Activated CD8-positive, alpha-beta T cell treated with anti-CD3 and anti-CD28 coated beads, Interleukin-2, amount 10 ng/mL, durations not matched to agents 7 days and 5 days (primary cell): Measurements from ENCODE around the gene ADRB2. TPM values are rescaled to one million over a fixed set of nuclear protein-coding genes. Genes with fewer than 3 reads are reported as not detected.

Experiments
- ATAC-seq: fragments of 150-1000 bp; cut with Tn5 transposase; one replicate; pipeline ENCODE4 v1.10.0; 2021; ENCODE audit warnings: moderate library complexity
- CTCF ChIA-PET: fragments of 350-600 bp; sonication (Branson Sonifier 250); formaldehyde crosslinking; loops from one replicate; lab custom pipeline; 2021; ENCODE audit warnings: antibody characterized with exemption; lab: Charles Lee
- POLR2A ChIA-PET: fragments of 350-600 bp; sonication (Branson Sonifier 250); formaldehyde crosslinking; loops from one replicate; lab custom pipeline; 2021; ENCODE audit warnings: antibody characterized with exemption; lab: Charles Lee
- DNase-seq: peaks from one replicate; pipeline ENCODE4 v3.0.0-alpha.2; 2020
- H3K27ac Mint-ChIP-seq: one replicate; pipeline ENCODE4 v1.8.0; 2021; ENCODE audit warnings: mild to moderate bottlenecking, mixed read lengths
- H3K27me3 Mint-ChIP-seq: one replicate; pipeline ENCODE4 v1.8.0; 2021; ENCODE audit warnings: low read depth, mixed read lengths
- H3K36me3 Mint-ChIP-seq: one replicate; pipeline ENCODE4 v1.8.0; 2021; ENCODE audit warnings: low read depth, mixed read lengths
- H3K4me1 Mint-ChIP-seq: one replicate; pipeline ENCODE4 v1.8.0; 2021; ENCODE audit warnings: low read depth, mixed read lengths
- H3K4me3 Mint-ChIP-seq: one replicate; pipeline ENCODE4 v1.8.0; 2021; ENCODE audit warnings: mild to moderate bottlenecking, mixed read lengths
- H3K9me3 Mint-ChIP-seq: one replicate; pipeline ENCODE4 v1.8.0; 2022; ENCODE audit warnings: mixed read lengths; ENCODE audit not compliant: insufficient read depth
- total RNA-seq, 2 experiments: library from RNA; stranded (reverse); gene quantifications; one replicate each; pipeline ENCODE4 v1.2.3, GENCODE V29; 2021

ADRB2 gene
- total RNA-seq, 2 experiments from 2014 or later: 2.2 to 2.3 TPM

GRCh38 chr5:148843510-148844318 lies 17.3 kb downstream of the ADRB2 start:
- peaks cover 22% of the 10 kb centered on the region for H3K27me3 Mint-ChIP-seq
- peaks cover 43% of the 10 kb centered on the region for H3K4me1 Mint-ChIP-seq
- no peak overlapping the region for H3K4me3 Mint-ChIP-seq
- ATAC-seq: no peak
- POLR2A ChIA-PET: no interaction called here
- peaks cover 21% of the 10 kb centered on the region for H3K36me3 Mint-ChIP-seq
- CTCF ChIA-PET: interaction anchor here (1.8 to 3.6 kb wide), 2 partner anchors 113 to 114 kb away, joined by 5 to 13 read pairs; no protein-coding TSS in a partner anchor
- DNase-seq: no peak
- peaks cover 3% of the 10 kb centered on the region for H3K9me3 Mint-ChIP-seq
- H3K27ac Mint-ChIP-seq: no peak overlapping the region

- H3K36me3 Mint-ChIP-seq: peaks cover 29% of the 10 kb centered on the region
- ATAC-seq: peak; percentile 22
- ChIA-PET POLR2A (interaction anchor here (0.9 kb wide), 1 partner anchor 18 kb away, joined by 3 read pairs; the partner anchor contains the start of gene ADRB2), CTCF (interaction anchor here (0.8 to 3.6 kb wide), 4 partner anchors 12 to 113 kb away, joined by 3 to 13 read pairs (median 4); partner anchors contain the start of gene ADRB2)
- peak overlapping the region; percentile 60 for H3K27ac Mint-ChIP-seq
- DNase-seq: no peak
- H3K4me3 Mint-ChIP-seq: no peak overlapping the region
- H3K27me3 Mint-ChIP-seq: peaks cover 17% of the 10 kb centered on the region
- peaks cover 52% of the 10 kb centered on the region for H3K4me1 Mint-ChIP-seq
- H3K9me3 Mint-ChIP-seq: peaks cover 3% of the 10 kb centered on the region
Observed at GRCh38 chr5:148844433-148845280, 18.2 kb downstream of the ADRB2 start.

GRCh38 chr5:148846930-148847329 lies 20.5 kb downstream of the ADRB2 start:
- Mint-ChIP-seq H3K36me3 (peaks cover 39% of the 10 kb centered on the region), H3K27ac (no peak overlapping the region), H3K4me3 (no peak overlapping the region), H3K27me3 (peaks cover 9% of the 10 kb centered on the region), H3K4me1 (peaks cover 69% of the 10 kb centered on the region), H3K9me3 (peaks cover 3% of the 10 kb centered on the region)
- ATAC-seq: no peak
- CTCF ChIA-PET: interaction anchor here (0.9 to 3.6 kb wide), 2 partner anchors 26 to 111 kb away, joined by 4 to 13 read pairs; no protein-coding TSS in a partner anchor
- POLR2A ChIA-PET: no interaction called here
- no peak for DNase-seq

- POLR2A ChIA-PET: no interaction called here
- H3K36me3 Mint-ChIP-seq: peaks cover 39% of the 10 kb centered on the region
- peak overlapping the region; percentile 99 for H3K27ac Mint-ChIP-seq
Observed at GRCh38 chr5:148847456-148847855, 21.0 kb downstream of the ADRB2 start.

GRCh38 chr5:148848393-148849031 lies 22.1 kb downstream of the ADRB2 start:
- CTCF ChIA-PET: interaction anchor here (0.8 to 3.8 kb wide), 7 partner anchors 8 to 109 kb away, joined by 3 to 18 read pairs (median 3); partner anchors contain the start of gene ADRB2
- Mint-ChIP-seq H3K27ac (peak overlapping the region; percentile 99), H3K36me3 (peaks cover 39% of the 10 kb centered on the region), H3K9me3 (peaks cover 3% of the 10 kb centered on the region), H3K4me1 (peaks cover 76% of the 10 kb centered on the region), H3K4me3 (peak overlapping the region; percentile 61), H3K27me3 (peaks cover 3% of the 10 kb centered on the region)
- peak; percentile 48 for DNase-seq
- POLR2A ChIA-PET: no interaction called here
- ATAC-seq: peak; percentile 67

More at GRCh38 chr5:148847456-148847855, 21.0 kb downstream of the ADRB2 start:
- peaks cover 3% of the 10 kb centered on the region for H3K9me3 Mint-ChIP-seq
- no peak for DNase-seq
- CTCF ChIA-PET: interaction anchor here (3.6 to 3.8 kb wide), 2 partner anchors 26 to 110 kb away, joined by 13 to 18 read pairs; no protein-coding TSS in a partner anchor
- H3K4me3 Mint-ChIP-seq: no peak overlapping the region
- H3K4me1 Mint-ChIP-seq: peaks cover 69% of the 10 kb centered on the region
- ATAC-seq: no peak
- H3K27me3 Mint-ChIP-seq: peaks cover 6% of the 10 kb centered on the region

- H3K4me3 Mint-ChIP-seq: peak overlapping the region; percentile 61
- H3K4me1 Mint-ChIP-seq: peaks cover 82% of the 10 kb centered on the region
- ATAC-seq (peak; percentile 90), DNase-seq (peak; percentile 77)
- CTCF ChIA-PET: interaction anchor here (1.1 to 3.8 kb wide), 10 partner anchors 10 to 1108 kb away, joined by 3 to 18 read pairs (median 4); partner anchors contain the start of gene ADRB2
- POLR2A ChIA-PET: no interaction called here
- peak overlapping the region; percentile 99 for H3K27ac Mint-ChIP-seq
- H3K36me3 Mint-ChIP-seq: peaks cover 39% of the 10 kb centered on the region
- peaks cover 2% of the 10 kb centered on the region for H3K27me3 Mint-ChIP-seq
- peaks cover 3% of the 10 kb centered on the region for H3K9me3 Mint-ChIP-seq
Observed at GRCh38 chr5:148849461-148849860, 23.1 kb downstream of the ADRB2 start.

GRCh38 chr5:148850836-148851235 lies 24.4 kb downstream of the ADRB2 start:
- Mint-ChIP-seq H3K4me1 (peaks cover 83% of the 10 kb centered on the region), H3K4me3 (no peak overlapping the region), H3K27ac (peak overlapping the region; percentile 8), H3K36me3 (peaks cover 39% of the 10 kb centered on the region), H3K9me3 (peaks cover 3% of the 10 kb centered on the region), H3K27me3 (peaks cover 2% of the 10 kb centered on the region)
- DNase-seq (no peak), ATAC-seq (no peak)
- POLR2A ChIA-PET: no interaction called here
- CTCF ChIA-PET: interaction anchor here (0.9 to 3.8 kb wide), 7 partner anchors 25 to 120 kb away, joined by 3 to 18 read pairs (median 3); partner anchors contain the start of gene ADRB2

GRCh38 chr5:148853868-148854267 lies 27.5 kb downstream of the ADRB2 start:
- Mint-ChIP-seq H3K27ac (peak overlapping the region; percentile 65), H3K27me3 (peaks cover 12% of the 10 kb centered on the region), H3K9me3 (no peaks in the 10 kb centered on the region), H3K4me1 (peaks cover 70% of the 10 kb centered on the region), H3K4me3 (no peak overlapping the region), H3K36me3 (peaks cover 19% of the 10 kb centered on the region)
- CTCF ChIA-PET: interaction anchor here (1.2 kb wide), 1 partner anchor 33 kb away, joined by 4 read pairs; no protein-coding TSS in a partner anchor
- ATAC-seq: no peak
- POLR2A ChIA-PET: no interaction called here
- no peak for DNase-seq

GRCh38 chr5:148855249-148856008 lies 29.0 kb downstream of the ADRB2 start:
- CTCF ChIA-PET: no interaction called here
- ATAC-seq (peak; percentile 84), DNase-seq (peak; percentile 62)
- POLR2A ChIA-PET: no interaction called here
- H3K27me3 Mint-ChIP-seq: peaks cover 23% of the 10 kb centered on the region
- H3K27ac Mint-ChIP-seq: peak overlapping the region; percentile 84
- no peak overlapping the region for H3K4me3 Mint-ChIP-seq
- H3K36me3 Mint-ChIP-seq: peaks cover 4% of the 10 kb centered on the region
- no peaks in the 10 kb centered on the region for H3K9me3 Mint-ChIP-seq
- peaks cover 57% of the 10 kb centered on the region for H3K4me1 Mint-ChIP-seq

- POLR2A ChIA-PET: no interaction called here
- Mint-ChIP-seq H3K27me3 (peaks cover 24% of the 10 kb centered on the region), H3K4me1 (peaks cover 51% of the 10 kb centered on the region), H3K9me3 (no peaks in the 10 kb centered on the region), H3K4me3 (no peak overlapping the region), H3K36me3 (peaks cover 2% of the 10 kb centered on the region), H3K27ac (peak overlapping the region; percentile 84)
- DNase-seq (no peak), ATAC-seq (no peak)
- CTCF ChIA-PET: no interaction called here
Observed at GRCh38 chr5:148856009-148856367, 29.6 kb downstream of the ADRB2 start.
